Gastrocnemius medialis (tissue), 4 donors: Measurements from ENCODE around the gene EIF2B2. TPM values are rescaled to one million over a fixed set of nuclear protein-coding genes. Genes with fewer than 3 reads are reported as not detected.

ENCODE experiments used
- ATAC-seq, 2 donors: fragments of 150-250 bp; one replicate each; pipeline ENCODE4 v1.9.1; 2016
- DNase-seq, 2 donors: peaks; one replicate each; pipeline ENCODE4 v3.0.0-alpha.2; 2019
- H3K27ac ChIP-seq, 4 donors: fragments of 200-600 bp; sonication (generic); 1 replicate in 1 of 4; 2 replicates in 3 of 4; pipeline ENCODE4 v1.5.1; 2016 to 2018; ENCODE audit warnings: mild to moderate bottlenecking in 2 of 4, moderate library complexity in 1 of 4
- H3K27me3 ChIP-seq, 3 donors: fragments of 200-600 bp; sonication (generic) in 2 of 3; 1 replicate in 1 of 3; 2 replicates in 2 of 3; pipeline versions ENCODE4 v1.5.1 to v1.6.0; 2016 to 2019; ENCODE audit warnings: mild to moderate bottlenecking in 1 of 3, moderate library complexity in 1 of 3
- H3K36me3 ChIP-seq, 2 donors: fragments of 200-600 bp; sonication (generic) in 1 of 2; one replicate each; pipeline ENCODE4 v1.5.1; 2017 to 2018
- H3K4me1 ChIP-seq, 2 donors: fragments of 200-600 bp; sonication (generic) in 1 of 2; one replicate each; pipeline ENCODE4 v1.5.1; 2016 to 2017; ENCODE audit warnings: mild to moderate bottlenecking in 2 of 2
- H3K4me3 ChIP-seq, 4 donors: fragments of 200-600 bp; sonication (generic) in 3 of 4; 1 replicate in 1 of 4; 2 replicates in 3 of 4; pipeline ENCODE4 v1.5.1; 2016 to 2019; ENCODE audit warnings: mild to moderate bottlenecking in 2 of 4
- H3K9me3 ChIP-seq, 3 donors: fragments of 200-600 bp; sonication (generic) in 2 of 3; 1 replicate in 1 of 3; 2 replicates in 2 of 3; pipeline ENCODE4 v1.5.1; 2016 to 2019
- CTCF ChIP-seq, 5 experiments: fragments of 450-650 bp in 3 of 5; fragments of 200-600 bp in 2 of 5; sonication (generic) in 2 of 5; IDR thresholded peaks in 4 of 5; conservative IDR thresholded peaks in 1 of 5; 1 replicate in 4 of 5; 2 replicates in 1 of 5; pipeline ENCODE4 v1.5.1; 2016 to 2019; ENCODE audit warnings: antibody characterized with exemption in 5 of 5, mild to moderate bottlenecking in 3 of 5, moderate library complexity in 3 of 5
- POLR2A ChIP-seq, 2 donors: fragments of 450-650 bp; IDR thresholded peaks; one replicate each; pipeline ENCODE4 v1.6.1; 2017; ENCODE audit warnings: antibody characterized with exemption in 2 of 2, mild to moderate bottlenecking in 2 of 2, moderate library complexity in 2 of 2
- in situ Hi-C, 4 donors: fragments of 200-750 bp; cut with MboI; loops; one replicate each; pipeline versions ENCODE4 v1.15.0 to v1.8.0; 2017; ENCODE audit warnings: low sequenced_read_pairs in 4 of 4
- intact Hi-C: fragments of 100-400 bp; cut with DNase I; formaldehyde crosslinking; loops from one replicate; pipeline ENCODE4 v1.15.1; 2023; ENCODE audit warnings: low total_unique reads
- total RNA-seq, 4 donors: library from RNA; depleted of rRNA; stranded (reverse); fragments of >200 nt; gene quantifications; one replicate each; pipeline versions ENCODE4 v1.1.0 to v1.2.3, GENCODE V29; 2016

The EIF2B2 gene
- total RNA-seq, 4 donors from 2014 or later = 42.7 to 79.0 (median 69.9) TPM

GRCh38 chr14:74968811-74969210, 33.9 kb upstream of the EIF2B2 start:
- ATAC-seq = no peak
- Histone ChIP-seq H3K9me3 (no peaks in the 10 kb centered on the region), H3K4me1 (peaks cover 16 to 27% of the 10 kb centered on the region in 2 donors), H3K27me3 (no peaks in the 10 kb centered on the region), H3K27ac (no peak overlapping the region), H3K36me3 (no peaks in the 10 kb centered on the region), H3K4me3 (no peak overlapping the region)
- DNase-seq = no peak
- TF ChIP-seq POLR2A (IDR thresholded peaks at IDR 0.05) (no peak), CTCF (IDR thresholded peaks at IDR 0.05 in 4 of 5, conservative IDR thresholded peaks at IDR 0.05 in 1 of 5) (no peak)
- intact Hi-C loops (no loop called here), in situ Hi-C loops (no loop called here)

DNA sequence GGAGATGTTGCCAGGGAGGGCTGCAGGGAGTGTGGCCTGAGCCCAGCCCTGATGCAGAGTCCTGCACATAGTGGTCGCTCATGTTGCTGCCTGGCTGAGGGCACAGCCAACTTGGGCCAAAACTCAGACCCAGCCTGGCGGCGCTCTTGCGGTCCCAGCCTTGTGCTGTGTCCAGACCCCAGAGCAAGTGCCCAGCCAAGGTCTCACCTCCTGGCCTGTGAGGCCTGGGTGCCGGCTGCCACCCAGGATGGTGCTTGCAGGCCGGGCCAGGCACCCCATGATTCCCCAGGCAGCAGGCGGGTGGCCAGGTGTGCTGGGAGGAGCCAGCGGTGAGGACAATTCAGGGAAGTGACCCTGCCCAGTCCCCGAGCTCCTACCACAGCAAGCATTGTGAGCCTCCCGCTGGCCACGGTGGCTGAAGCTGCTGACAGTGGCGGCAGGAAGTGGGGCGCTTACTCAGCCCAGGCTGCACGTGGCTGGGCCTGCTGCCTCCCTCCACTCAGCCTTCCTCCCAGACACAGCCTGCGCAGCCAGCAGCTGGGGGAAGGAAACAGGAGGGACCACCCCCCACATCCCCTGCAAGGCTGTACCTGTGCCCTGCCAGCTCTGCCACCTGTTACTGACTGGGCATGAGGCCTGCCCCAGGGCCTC, 29.6 kb upstream of the EIF2B2 start:
- Histone ChIP-seq H3K9me3 (no peaks in the 10 kb centered on the region), H3K4me1 (peaks cover 31 to 32% of the 10 kb centered on the region in 2 donors), H3K36me3 (no peaks in the 10 kb centered on the region), H3K27ac (peak overlapping the region; percentile 45 to 69 (median 63)), H3K4me3 (no peak overlapping the region), H3K27me3 (no peaks in the 10 kb centered on the region)
- ATAC-seq (peak in 1 of 2 donors; percentile 42), DNase-seq (peak in 1 of 2 donors; percentile 60)
- TF ChIP-seq POLR2A (IDR thresholded peaks at IDR 0.05) (no peak), CTCF (IDR thresholded peaks at IDR 0.05 in 4 of 5, conservative IDR thresholded peaks at IDR 0.05 in 1 of 5) (no peak)
- in situ Hi-C loops (no loop called here), intact Hi-C loops (no loop called here)

- Histone ChIP-seq H3K27ac (peak overlapping the region; percentile 45 to 69 (median 63)), H3K9me3 (no peaks in the 10 kb centered on the region), H3K4me1 (peaks cover 36% of the 10 kb centered on the region in 2 donors), H3K36me3 (no peaks in the 10 kb centered on the region), H3K27me3 (no peaks in the 10 kb centered on the region), H3K4me3 (no peak overlapping the region)
- TF ChIP-seq CTCF (IDR thresholded peaks at IDR 0.05 in 4 of 5, conservative IDR thresholded peaks at IDR 0.05 in 1 of 5) = no peak
- no peak for TF ChIP-seq POLR2A (IDR thresholded peaks at IDR 0.05)
- in situ Hi-C loops (no loop called here), intact Hi-C loops (no loop called here)
- ATAC-seq (no peak), DNase-seq (no peak)
Observed at GRCh38 chr14:74973905-74974363, 28.8 kb upstream of the EIF2B2 start.

GRCh38 chr14:74974364-74975058, 28.2 kb upstream of the EIF2B2 start:
- peak overlapping the region; percentile 45 to 69 (median 63) for H3K27ac ChIP-seq

More at GRCh38 chr14:74974364-74975058, 28.2 kb upstream of the EIF2B2 start:
- Histone ChIP-seq H3K36me3 (no peaks in the 10 kb centered on the region), H3K4me3 (no peak overlapping the region), H3K27me3 (no peaks in the 10 kb centered on the region), H3K4me1 (peaks cover 42% of the 10 kb centered on the region in 2 donors), H3K9me3 (no peaks in the 10 kb centered on the region)
- intact Hi-C loops = no loop called here
- peak in 1 of 2 donors; percentile 54 for DNase-seq
- TF ChIP-seq CTCF (IDR thresholded peaks at IDR 0.05 in 4 of 5, conservative IDR thresholded peaks at IDR 0.05 in 1 of 5) = no peak
- TF ChIP-seq POLR2A (IDR thresholded peaks at IDR 0.05) = no peak
- peak in 1 of 2 donors; percentile 20 for ATAC-seq
- in situ Hi-C loops = no loop called here
